ENCODE results near the gene STUM. TPM values are rescaled to one million over a fixed set of nuclear protein-coding genes. Genes with fewer than 3 reads are reported as not detected.
A peak's percentile ranks its signal among the peaks of the same experiment; 100 is the strongest.

The STUM gene
- total RNA-seq, 1 experiment from 2014 or later: 0.11 TPM

- H2BK15ac ChIP-seq (ENCODE audit: low read depth, low read length): no peak overlapping the region
- no peaks in the 10 kb centered on the region for H3K9me3 ChIP-seq (ENCODE audit: control insufficient read depth, low read depth, low read length)
- no peak overlapping the region for H4K91ac ChIP-seq (ENCODE audit: insufficient read length, low read depth, low read length)
- H3K9ac ChIP-seq (ENCODE audit: extremely low read depth, insufficient read length, low read length): no peak overlapping the region
- H2AFZ ChIP-seq (ENCODE audit: low read length): no peak overlapping the region
- H3K56ac ChIP-seq (ENCODE audit: insufficient read length, low read depth, low read length): no peak overlapping the region
- H4K8ac ChIP-seq (replicated peaks; ENCODE audit: insufficient read length, low read depth, low read length): no peak overlapping the region
- H3K79me2 ChIP-seq (ENCODE audit: insufficient read depth, low read length): no peaks in the 10 kb centered on the region
- H3K27me3 Mint-ChIP-seq (ENCODE audit: low read depth): peaks cover 81% of the 10 kb centered on the region
- no peak overlapping the region for H2BK20ac ChIP-seq (ENCODE audit: low read depth, low read length, poor library complexity, severe bottlenecking)
- H3K27me3 ChIP-seq (ENCODE audit: insufficient read depth, low read length): no peaks in the 10 kb centered on the region
- H3K4me3 Mint-ChIP-seq: no peak overlapping the region
- H3K27ac ChIP-seq (ENCODE audit: insufficient read length, low read depth, low read length): no peak overlapping the region
- H3K4ac ChIP-seq (ENCODE audit: low read depth, low read length): no peak overlapping the region
- no peak overlapping the region for H3K18ac ChIP-seq (ENCODE audit: insufficient read length, low read depth, low read length)
- H4K20me1 ChIP-seq (ENCODE audit: control insufficient read depth, insufficient read depth, insufficient read length): no peaks in the 10 kb centered on the region
- no CpG with 5 or more reads among the region's 2 CpGs for WGBS (ENCODE audit: extremely low coverage, insufficient read length, low lambda C conversion rate)
- no peaks in the 10 kb centered on the region; a peak in 1 of 5 replicates for H3K9me3 Mint-ChIP-seq
- H3K4me1 ChIP-seq (ENCODE audit: insufficient read depth, low read length): no peaks in the 10 kb centered on the region
- no peaks in the 10 kb centered on the region for H3K4me1 Mint-ChIP-seq
- no peak overlapping the region for H2BK12ac ChIP-seq (ENCODE audit: insufficient read length, low read depth, low read length)
- no peak overlapping the region for H2BK5ac ChIP-seq (ENCODE audit: insufficient read length, low read length)
- peak; percentile 8 for DNase-seq
- H2AK5ac ChIP-seq (ENCODE audit: insufficient read length, low read length): no peak overlapping the region
- no peak overlapping the region for H3K27ac Mint-ChIP-seq
- H2BK120ac ChIP-seq (ENCODE audit: low read depth, low read length, poor library complexity, severe bottlenecking): no peak overlapping the region
- H3K23ac ChIP-seq (ENCODE audit: insufficient read length, low read depth, low read length): no peak overlapping the region
- H3K14ac ChIP-seq (ENCODE audit: insufficient read depth, low read length): no peak overlapping the region; the same call in 1 of the 2 replicates
- no peaks in the 10 kb centered on the region for H3K79me1 ChIP-seq (ENCODE audit: insufficient read depth, low read depth, low read length, poor library complexity, severe bottlenecking)
- no peaks in the 10 kb centered on the region for H3K36me3 Mint-ChIP-seq (ENCODE audit: insufficient read depth in 1 of 3, low read depth in 3 of 3)
- no peak overlapping the region for H3T11ph ChIP-seq (ENCODE audit: low read length)
- no peak overlapping the region for H4K5ac ChIP-seq (ENCODE audit: insufficient read length, low read depth, low read length)
- no peak for TF ChIP-seq CTCF (conservative IDR thresholded peaks at IDR 0.05)
- H3K23me2 ChIP-seq (ENCODE audit: insufficient read length, low read depth, low read length, poor library complexity, severe bottlenecking): no peaks in the 10 kb centered on the region
- H3K4me2 ChIP-seq (ENCODE audit: insufficient read depth, insufficient read length, low read length): no peak overlapping the region
These were observed 42.5 kb upstream of the STUM start for GRCh38 chr1:226506021-226506420.

All from H9 (cell line).